Erythroblast (primary cell): Measurements from ENCODE around the gene ARHGAP6.

ENCODE experiments used
- GATA1 ChIP-seq: IDR thresholded peaks from 2 replicates; pipeline ENCODE4 v1.6.1; 2011; ENCODE audit warnings: low read depth, mild to moderate bottlenecking, control low read depth, low read length, moderate library complexity
- POLR2A ChIP-seq: IDR thresholded peaks from 2 replicates; pipeline ENCODE4 v1.6.1; 2011; ENCODE audit warnings: mild to moderate bottlenecking, low read length

GRCh38 chrX:11131146-11131545 lies 534.6 kb downstream of the ARHGAP6 start:
- TF ChIP-seq POLR2A: no peak
- no peak for TF ChIP-seq GATA1
